Measurements from ENCODE around the gene GOLGA2. TPM values are rescaled to one million over a fixed set of nuclear protein-coding genes. Genes with fewer than 3 reads are reported as not detected.
"Not testable (repeated sequence)": the region's sequence is repeated elsewhere in the genome, so short reads cannot be mapped to it uniquely, and the experiment has no call there.

GOLGA2 gene
- total RNA-seq, 1 experiment from 2014 or later: 87.0 TPM

DNA sequence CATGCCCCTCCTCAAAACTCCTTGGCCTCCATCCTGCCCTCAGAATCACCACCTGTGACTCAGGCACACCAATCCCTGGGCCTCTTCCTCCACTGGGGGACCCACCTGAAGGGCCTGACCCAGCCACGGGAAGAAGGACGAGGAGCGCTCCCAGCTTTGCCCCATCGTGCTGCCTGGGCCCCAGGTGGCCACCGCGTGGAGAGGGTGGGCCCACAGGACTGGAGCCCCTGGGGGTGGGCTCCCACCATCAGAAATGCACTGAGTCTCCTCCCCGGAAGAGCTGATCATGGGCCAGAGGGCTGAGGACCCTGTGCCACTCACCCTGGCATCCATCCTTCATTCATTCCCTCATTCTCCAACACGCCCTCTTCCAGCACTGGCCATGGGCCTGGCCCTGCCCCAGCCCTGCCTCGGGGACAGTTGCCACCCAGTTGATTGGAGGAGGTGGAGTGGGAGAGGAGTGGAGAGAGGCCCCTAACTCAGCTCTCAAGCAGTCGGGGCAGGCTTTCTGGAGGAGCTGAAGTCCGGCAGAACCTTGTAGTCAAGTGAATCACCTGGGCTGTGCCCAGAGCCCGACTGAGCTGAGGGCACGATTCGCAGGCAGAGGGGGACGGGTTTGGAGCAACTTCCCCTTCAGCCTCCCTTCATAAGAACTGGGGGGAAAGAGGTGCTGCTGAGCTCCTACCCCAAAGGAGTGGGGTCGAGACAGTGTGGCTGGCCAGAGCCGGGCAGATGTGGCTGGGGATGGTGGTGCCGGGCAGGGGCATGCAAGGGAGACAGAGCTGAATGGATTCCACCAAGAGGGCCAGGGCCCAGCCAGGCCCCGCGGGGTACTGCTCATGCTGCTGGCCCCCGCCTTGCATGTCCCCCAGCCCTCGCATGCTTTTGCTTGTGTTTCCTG, 43.0 kb downstream of the GOLGA2 start:
- BruUV-seq (replicated peaks): no TSS peak
- Histone ChIP-seq H3K27me3 (replicated peaks; ENCODE audit: insufficient read depth, low read depth, low read length, poor library complexity) (no peaks in the 10 kb centered on the region), H3K4me3 (ENCODE audit: low read depth, low read length, poor library complexity, severe bottlenecking) (no peak overlapping the region), H3K36me3 (ENCODE audit: insufficient read depth, low read length, poor library complexity, severe bottlenecking) (no peaks in the 10 kb centered on the region), H3K9me3 (ENCODE audit: low read depth, low read length, poor library complexity, severe bottlenecking) (no peaks in the 10 kb centered on the region), H3K27ac (ENCODE audit: low read depth, low read length, poor library complexity, severe bottlenecking) (no peak overlapping the region), H3K4me1 (ENCODE audit: insufficient read depth, low read length, poor library complexity, severe bottlenecking) (no peaks in the 10 kb centered on the region)
- CTCF ChIA-PET: no interaction called here
- TF ChIP-seq, protein P1, sequence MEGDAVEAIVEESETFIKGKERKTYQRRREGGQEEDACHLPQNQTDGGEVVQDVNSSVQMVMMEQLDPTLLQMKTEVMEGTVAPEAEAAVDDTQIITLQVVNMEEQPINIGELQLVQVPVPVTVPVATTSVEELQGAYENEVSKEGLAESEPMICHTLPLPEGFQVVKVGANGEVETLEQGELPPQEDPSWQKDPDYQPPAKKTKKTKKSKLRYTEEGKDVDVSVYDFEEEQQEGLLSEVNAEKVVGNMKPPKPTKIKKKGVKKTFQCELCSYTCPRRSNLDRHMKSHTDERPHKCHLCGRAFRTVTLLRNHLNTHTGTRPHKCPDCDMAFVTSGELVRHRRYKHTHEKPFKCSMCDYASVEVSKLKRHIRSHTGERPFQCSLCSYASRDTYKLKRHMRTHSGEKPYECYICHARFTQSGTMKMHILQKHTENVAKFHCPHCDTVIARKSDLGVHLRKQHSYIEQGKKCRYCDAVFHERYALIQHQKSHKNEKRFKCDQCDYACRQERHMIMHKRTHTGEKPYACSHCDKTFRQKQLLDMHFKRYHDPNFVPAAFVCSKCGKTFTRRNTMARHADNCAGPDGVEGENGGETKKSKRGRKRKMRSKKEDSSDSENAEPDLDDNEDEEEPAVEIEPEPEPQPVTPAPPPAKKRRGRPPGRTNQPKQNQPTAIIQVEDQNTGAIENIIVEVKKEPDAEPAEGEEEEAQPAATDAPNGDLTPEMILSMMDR (conservative IDR thresholded peaks at IDR 0.05; ENCODE audit: low read depth, low read length): no peak
- no peak for TF ChIP-seq EZH2 (IDR thresholded peaks at IDR 0.05; ENCODE audit: borderline replicate concordance, low read depth, low read length, poor library complexity, severe bottlenecking)
- intact Hi-C loops (cut with micrococcal nuclease; ENCODE audit: unreplicated experiment): no loop called here
- POLR2A ChIA-PET (ENCODE audit: low non-redundant PET): no interaction called here
- DNase-seq (ENCODE audit: low spot score): no peak

DNA sequence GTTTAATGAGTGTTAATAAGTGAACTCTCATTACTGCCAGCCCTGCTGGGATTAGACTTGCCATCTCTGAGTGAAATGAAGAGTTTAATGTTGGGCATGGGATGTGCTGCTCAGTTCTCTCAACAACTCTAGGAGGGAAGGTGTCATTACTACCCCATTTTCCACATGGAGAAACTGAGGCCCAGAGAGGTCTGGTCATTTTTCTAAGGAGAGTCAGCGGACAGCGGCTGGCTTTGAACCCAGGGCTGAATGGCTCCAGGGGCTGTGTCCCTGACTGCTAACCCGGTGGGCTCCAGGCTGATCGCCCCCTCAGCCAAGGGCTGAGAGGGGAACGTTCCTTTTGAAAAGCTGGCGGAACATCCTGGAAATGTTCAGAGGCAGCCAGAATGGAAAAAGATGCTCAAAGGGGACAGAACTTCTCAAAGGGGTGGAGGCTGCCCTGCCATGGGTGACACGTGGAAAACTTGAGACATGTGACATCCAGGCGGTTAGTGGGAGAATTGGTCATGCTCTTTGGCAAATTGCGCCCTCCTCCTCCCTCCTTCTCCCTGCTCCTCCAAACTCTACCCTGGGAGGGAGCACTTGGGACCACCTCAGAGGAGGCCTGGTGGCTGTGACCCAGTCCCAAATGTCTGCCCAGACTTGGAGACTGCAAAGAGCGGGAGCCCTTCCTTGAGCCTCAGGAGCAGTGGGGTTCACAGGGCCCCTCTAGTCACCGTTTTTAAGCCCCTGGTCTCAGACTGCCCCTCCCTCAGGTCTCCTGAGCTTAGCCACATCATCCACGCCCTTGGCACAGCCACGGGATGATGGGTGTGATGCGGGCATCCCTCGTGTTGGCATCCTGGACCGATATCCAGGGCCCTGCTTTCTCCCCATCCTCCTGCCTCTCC, 43.9 kb downstream of the GOLGA2 start:
- intact Hi-C loops (cut with micrococcal nuclease; ENCODE audit: unreplicated experiment): no loop called here
- ChIA-PET POLR2A (ENCODE audit: low non-redundant PET) (no interaction called here), CTCF (no interaction called here)
- no peak for TF ChIP-seq EZH2 (IDR thresholded peaks at IDR 0.05; ENCODE audit: borderline replicate concordance, low read depth, low read length, poor library complexity, severe bottlenecking)
- TF ChIP-seq, protein P1 (conservative IDR thresholded peaks at IDR 0.05; ENCODE audit: low read depth, low read length): no peak
- no TSS peak for BruUV-seq (replicated peaks)
- Histone ChIP-seq H3K9me3 (ENCODE audit: low read depth, low read length, poor library complexity, severe bottlenecking) (no peaks in the 10 kb centered on the region), H3K36me3 (ENCODE audit: insufficient read depth, low read length, poor library complexity, severe bottlenecking) (no peaks in the 10 kb centered on the region), H3K27ac (ENCODE audit: low read depth, low read length, poor library complexity, severe bottlenecking) (no peak overlapping the region), H3K4me3 (ENCODE audit: low read depth, low read length, poor library complexity, severe bottlenecking) (no peak overlapping the region), H3K27me3 (replicated peaks; ENCODE audit: insufficient read depth, low read depth, low read length, poor library complexity) (no peaks in the 10 kb centered on the region), H3K4me1 (ENCODE audit: insufficient read depth, low read length, poor library complexity, severe bottlenecking) (no peaks in the 10 kb centered on the region)
- DNase-seq (ENCODE audit: low spot score): no peak

DNA sequence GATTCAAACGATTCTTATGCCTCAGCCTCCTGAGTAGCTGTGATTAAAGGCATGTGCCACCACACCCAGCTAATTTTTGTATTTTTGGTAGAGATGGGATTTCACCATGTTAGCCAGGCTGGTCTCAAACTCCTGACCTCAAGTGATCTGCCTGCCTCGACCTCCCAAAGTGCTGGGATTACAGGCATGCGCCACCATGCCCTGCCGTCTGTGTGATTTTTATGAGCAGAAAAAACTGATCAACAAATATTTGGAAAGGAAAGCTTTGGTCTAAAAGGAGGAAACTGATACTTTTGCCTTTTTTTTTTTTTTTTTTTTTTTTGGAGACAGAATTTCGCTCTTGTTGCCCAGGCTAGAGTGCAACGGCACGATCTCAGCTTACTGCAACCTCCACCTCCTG, 44.9 kb downstream of the GOLGA2 start:
- H3K4me3 ChIP-seq (ENCODE audit: low read depth, low read length, poor library complexity, severe bottlenecking); H3K9me3 ChIP-seq (ENCODE audit: low read depth, low read length, poor library complexity, severe bottlenecking); intact Hi-C loops (cut with micrococcal nuclease; ENCODE audit: unreplicated experiment); H3K27ac ChIP-seq (ENCODE audit: low read depth, low read length, poor library complexity, severe bottlenecking); H3K36me3 ChIP-seq (ENCODE audit: insufficient read depth, low read length, poor library complexity, severe bottlenecking); POLR2A ChIA-PET (ENCODE audit: low non-redundant PET); DNase-seq (ENCODE audit: low spot score); BruUV-seq (replicated peaks); H3K4me1 ChIP-seq (ENCODE audit: insufficient read depth, low read length, poor library complexity, severe bottlenecking); H3K27me3 ChIP-seq (replicated peaks; ENCODE audit: insufficient read depth, low read depth, low read length, poor library complexity); CTCF ChIA-PET: not testable (repeated sequence)

All from A673 (cell line).